Transverse colon (tissue), 4 donors: ENCODE measurements around the gene KIFC3. TPM values are rescaled to one million over a fixed set of nuclear protein-coding genes. Genes with fewer than 3 reads are reported as not detected.
"Not testable (repeated sequence)": the region's sequence is repeated elsewhere in the genome, so short reads cannot be mapped to it uniquely, and the experiment has no call there.

Experiments used
- DNase-seq: peaks from one replicate; pipeline ENCODE4 v3.0.0-alpha.2; 2019
- H3K27ac ChIP-seq, 4 donors: fragments of 200-600 bp; sonication (generic); 2 replicates each; pipeline ENCODE4 v1.5.1; 2016 to 2018; ENCODE audit warnings: inconsistent platforms in 4 of 4
- H3K27me3 ChIP-seq: fragments of 200-600 bp; sonication (generic); 2 replicates; pipeline ENCODE4 v1.5.1; 2017; ENCODE audit warnings: inconsistent platforms
- H3K36me3 ChIP-seq, 4 donors: fragments of 200-600 bp; sonication (generic); 2 replicates each; pipeline ENCODE4 v1.5.1; 2017 to 2019; ENCODE audit warnings: inconsistent platforms in 4 of 4
- H3K4me1 ChIP-seq, 4 donors: fragments of 200-600 bp; sonication (generic); 2 replicates each; pipeline ENCODE4 v1.5.1; 2017 to 2020; ENCODE audit warnings: inconsistent platforms in 4 of 4
- H3K4me3 ChIP-seq, 4 donors: fragments of 200-600 bp; sonication (generic); 1 replicate in 1 of 4; 2 replicates in 3 of 4; pipeline versions ENCODE4 v1.5.1 to v1.6.1; 2017 to 2019; ENCODE audit warnings: inconsistent platforms in 4 of 4
- H3K9me3 ChIP-seq, 2 donors: fragments of 200-600 bp; sonication (generic); 2 replicates each; pipeline ENCODE4 v1.5.1; 2017 to 2019; ENCODE audit warnings: inconsistent platforms in 2 of 2
- CTCF ChIP-seq, 5 experiments: fragments of 200-600 bp in 3 of 5; fragments of 450-650 bp in 2 of 5; sonication (generic) in 3 of 5; IDR thresholded peaks; 1 replicate in 2 of 5; 2 replicates in 3 of 5; pipeline ENCODE4 v1.5.1; 2016 to 2017; ENCODE audit warnings: antibody characterized with exemption in 5 of 5, inconsistent platforms in 3 of 5, mild to moderate bottlenecking in 2 of 5, moderate library complexity in 1 of 5
- EP300 ChIP-seq: sonication (generic); formaldehyde crosslinking; IDR thresholded peaks from one replicate; pipeline ENCODE4 v1.6.1; 2017; ENCODE audit warnings: antibody characterized with exemption, low read depth
- POLR2A ChIP-seq: fragments of 450-650 bp; IDR thresholded peaks from one replicate; pipeline ENCODE4 v1.6.1; 2016; ENCODE audit warnings: antibody characterized with exemption, mild to moderate bottlenecking, moderate library complexity
- POLR2AphosphoS5 ChIP-seq, 3 donors: sonication (generic); formaldehyde crosslinking; IDR thresholded peaks; one replicate each; pipeline ENCODE4 v1.6.1; 2016; ENCODE audit warnings: antibody characterized with exemption in 3 of 3
- WGBS, 2 donors: methylation state at CpG; one replicate each; pipeline ENCODE4 v1.1.5; 2018; ENCODE audit warnings: low coverage in 1 of 2; 5-methylcytosine and 5-hydroxymethylcytosine counted together
- in situ Hi-C, 4 donors: fragments of 200-750 bp; cut with MboI; loops; one replicate each; pipeline versions ENCODE4 v1.15.0 to v1.15.1; 2017; ENCODE audit warnings: low sequenced_read_pairs in 3 of 4, low pct_ligation_motif_present in 1 of 4, low pct_unique_long_range_greater_than_20kb in 1 of 4
- intact Hi-C: fragments of 100-400 bp; cut with DNase I; formaldehyde crosslinking; loops from one replicate; pipeline ENCODE4 v1.15.1; 2023; ENCODE audit warnings: low total_unique reads
- total RNA-seq, 4 donors: library from RNA; depleted of rRNA; stranded (reverse); fragments of >200 nt; gene quantifications; one replicate each; pipeline ENCODE4 v1.1.0, GENCODE V29; 2016

KIFC3 gene
- total RNA-seq, 4 donors from 2014 or later, result 5.2 to 46.8 (median 13.5) TPM

GRCh38 chr16:57732037-57732436 lies 70.3 kb downstream of the KIFC3 start:
- Histone ChIP-seq H3K4me1 (peaks cover 14 to 18% (median 16%) of the 10 kb centered on the region in 4 donors), H3K4me3 (no peak overlapping the region), H3K36me3 (no peaks in the 10 kb centered on the region), H3K27me3 (no peaks in the 10 kb centered on the region), H3K9me3 (no peaks in the 10 kb centered on the region), H3K27ac (no peak overlapping the region)
- no peak for DNase-seq
- in situ Hi-C loops (no loop called here), intact Hi-C loops (no loop called here)
- TF ChIP-seq POLR2AphosphoS5 (IDR thresholded peaks at IDR 0.05) (peak in 1 of 3 donors; percentile 17), CTCF (IDR thresholded peaks at IDR 0.05) (no peak)
- WGBS, 2 donors, result 59 to 63% methylated on average over 2 of the region's 2 CpGs

- Histone ChIP-seq H3K27ac (no peak overlapping the region), H3K36me3 (no peaks in the 10 kb centered on the region), H3K4me3 (no peak overlapping the region), H3K9me3 (no peaks in the 10 kb centered on the region), H3K4me1 (peaks cover 4 to 8% (median 6%) of the 10 kb centered on the region in 4 donors), H3K27me3 (no peaks in the 10 kb centered on the region)
- in situ Hi-C loops, result no loop called here
- intact Hi-C loops, result no loop called here
- DNase-seq, result no peak
- WGBS, 2 donors, result 60 to 82% methylated on average over 2 to 13 of the region's 13 CpGs
- no peak for TF ChIP-seq CTCF (IDR thresholded peaks at IDR 0.05)
- no peak for TF ChIP-seq POLR2A
- TF ChIP-seq POLR2AphosphoS5 (IDR thresholded peaks at IDR 0.05), result no peak
- no peak for TF ChIP-seq EP300
Observed at GRCh38 chr16:57730771-57731730, 71.2 kb downstream of the KIFC3 start.

GRCh38 chr16:57729852-57730251 lies 72.4 kb downstream of the KIFC3 start:
- H3K36me3 ChIP-seq, intact Hi-C loops, in situ Hi-C loops: not testable (repeated sequence)

GRCh38 chr16:57729182-57729484 lies 73.2 kb downstream of the KIFC3 start:
- WGBS, 2 donors, result 73 to 81% methylated on average over 1 of the region's 1 CpG
- in situ Hi-C loops, result no loop called here
- TF ChIP-seq POLR2A (no peak), POLR2AphosphoS5 (IDR thresholded peaks at IDR 0.05) (no peak), CTCF (IDR thresholded peaks at IDR 0.05) (no peak), EP300 (no peak)
- intact Hi-C loops, result no loop called here
- DNase-seq, result no peak
- Histone ChIP-seq H3K36me3 (no peaks in the 10 kb centered on the region), H3K27ac (no peak overlapping the region), H3K9me3 (no peaks in the 10 kb centered on the region), H3K4me3 (no peak overlapping the region), H3K4me1 (peaks cover 0 to 1% (median under 1%) of the 10 kb centered on the region in 4 donors), H3K27me3 (no peaks in the 10 kb centered on the region)

More at GRCh38 chr16:57729852-57730251, 72.4 kb downstream of the KIFC3 start:
- 91% methylated on average over 6 of the region's 6 CpGs; no CpG with 5 or more reads in 1 of the 2 donors for WGBS, 2 donors
- H3K4me3 ChIP-seq, H3K27me3 ChIP-seq, H3K27ac ChIP-seq, H3K4me1 ChIP-seq, H3K9me3 ChIP-seq, DNase-seq: not testable (repeated sequence)
